ENCODE measurements around the gene HSPB2. TPM values are rescaled to one million over a fixed set of nuclear protein-coding genes. Genes with fewer than 3 reads are reported as not detected.

HSPB2 gene
- total RNA-seq, 1 donor = 2.2 TPM

DNA sequence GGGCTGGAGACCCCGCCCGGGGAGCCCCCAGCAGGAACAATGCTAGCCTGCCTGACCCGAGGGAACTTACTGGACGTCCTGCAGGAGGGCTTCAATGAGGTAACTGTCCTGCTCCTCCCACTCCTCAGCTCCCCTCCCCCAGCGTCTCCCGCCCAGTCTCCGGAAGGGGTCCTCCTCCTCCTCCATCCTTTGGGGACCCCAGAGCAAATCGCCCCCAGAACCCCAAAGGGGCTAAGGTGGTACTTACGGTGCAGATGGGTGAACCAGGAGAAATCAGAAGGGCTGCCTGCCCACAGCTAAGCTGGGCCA lies 24.9 kb downstream of the HSPB2 start:
- peak overlapping the region; percentile 88 for H3K27ac ChIP-seq (ENCODE audit: low read depth, low read length)
- TF ChIP-seq, protein P1, sequence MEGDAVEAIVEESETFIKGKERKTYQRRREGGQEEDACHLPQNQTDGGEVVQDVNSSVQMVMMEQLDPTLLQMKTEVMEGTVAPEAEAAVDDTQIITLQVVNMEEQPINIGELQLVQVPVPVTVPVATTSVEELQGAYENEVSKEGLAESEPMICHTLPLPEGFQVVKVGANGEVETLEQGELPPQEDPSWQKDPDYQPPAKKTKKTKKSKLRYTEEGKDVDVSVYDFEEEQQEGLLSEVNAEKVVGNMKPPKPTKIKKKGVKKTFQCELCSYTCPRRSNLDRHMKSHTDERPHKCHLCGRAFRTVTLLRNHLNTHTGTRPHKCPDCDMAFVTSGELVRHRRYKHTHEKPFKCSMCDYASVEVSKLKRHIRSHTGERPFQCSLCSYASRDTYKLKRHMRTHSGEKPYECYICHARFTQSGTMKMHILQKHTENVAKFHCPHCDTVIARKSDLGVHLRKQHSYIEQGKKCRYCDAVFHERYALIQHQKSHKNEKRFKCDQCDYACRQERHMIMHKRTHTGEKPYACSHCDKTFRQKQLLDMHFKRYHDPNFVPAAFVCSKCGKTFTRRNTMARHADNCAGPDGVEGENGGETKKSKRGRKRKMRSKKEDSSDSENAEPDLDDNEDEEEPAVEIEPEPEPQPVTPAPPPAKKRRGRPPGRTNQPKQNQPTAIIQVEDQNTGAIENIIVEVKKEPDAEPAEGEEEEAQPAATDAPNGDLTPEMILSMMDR (IDR thresholded peaks at IDR 0.05; ENCODE audit: extremely low read depth, low read depth, low read length) = no peak

DNA sequence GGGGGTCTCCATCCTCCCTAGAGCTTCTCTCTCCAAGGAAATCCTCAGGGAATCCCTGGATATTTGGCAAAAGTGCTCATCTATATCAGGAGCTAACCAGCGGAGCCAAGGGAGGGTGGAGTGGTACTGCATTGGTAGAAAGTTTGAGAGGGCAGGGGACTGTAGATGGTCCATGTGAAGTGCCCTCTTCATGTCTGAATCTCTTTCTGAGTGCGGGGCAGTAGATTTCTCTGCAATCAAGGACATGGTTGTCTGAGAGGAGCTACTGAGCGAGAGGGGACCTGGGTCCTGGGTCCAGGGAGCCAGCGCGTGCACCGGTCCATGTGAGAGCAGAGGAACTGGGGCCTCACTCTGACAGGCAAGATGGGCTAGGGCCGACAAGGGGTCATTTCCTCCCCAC lies 25.3 kb downstream of the HSPB2 start:
- no peaks in the 10 kb centered on the region for H3K9me3 ChIP-seq (ENCODE audit: low read depth, low read length)
- H3K27ac ChIP-seq (ENCODE audit: low read depth, low read length) = peak overlapping the region; percentile 88
- DNase-seq (ENCODE audit: insufficient read length, low spot score, missing footprints) = peak; percentile 75
- no peaks in the 10 kb centered on the region for H3K27me3 ChIP-seq (ENCODE audit: insufficient read depth, low read length)
- peaks cover 74% of the 10 kb centered on the region for H3K4me1 ChIP-seq (ENCODE audit: insufficient read depth, low read length)
- peak overlapping the region; percentile 79 for H3K4me3 ChIP-seq (ENCODE audit: insufficient read depth, low read length)
- TF ChIP-seq, protein P1 (IDR thresholded peaks at IDR 0.05; ENCODE audit: extremely low read depth, low read depth, low read length) = no peak
- peaks cover 19% of the 10 kb centered on the region for H3K79me2 ChIP-seq (ENCODE audit: insufficient read depth, low read length)
- H4K20me1 ChIP-seq (ENCODE audit: insufficient read depth, low read length) = no peaks in the 10 kb centered on the region
- H3K36me3 ChIP-seq (ENCODE audit: insufficient read depth, low read length) = no peaks in the 10 kb centered on the region
- H3K4me2 ChIP-seq (ENCODE audit: insufficient read depth, low read length) = peak overlapping the region; percentile 83
- peak overlapping the region; percentile 61 for H2AFZ ChIP-seq (ENCODE audit: low read length)

More for the DNA sequence above, 24.9 kb downstream of the HSPB2 start:
- H3K4me2 ChIP-seq (ENCODE audit: insufficient read depth, low read length) = peak overlapping the region; percentile 83
- no peak for DNase-seq (ENCODE audit: insufficient read length, low spot score, missing footprints)
- peak overlapping the region; percentile 79 for H3K4me3 ChIP-seq (ENCODE audit: insufficient read depth, low read length)
- H3K27me3 ChIP-seq (ENCODE audit: insufficient read depth, low read length) = no peaks in the 10 kb centered on the region
- H2AFZ ChIP-seq (ENCODE audit: low read length) = peak overlapping the region; percentile 61
- peaks cover 73% of the 10 kb centered on the region for H3K4me1 ChIP-seq (ENCODE audit: insufficient read depth, low read length)
- H3K9me3 ChIP-seq (ENCODE audit: low read depth, low read length) = no peaks in the 10 kb centered on the region
- H4K20me1 ChIP-seq (ENCODE audit: insufficient read depth, low read length) = no peaks in the 10 kb centered on the region
- H3K79me2 ChIP-seq (ENCODE audit: insufficient read depth, low read length) = peaks cover 19% of the 10 kb centered on the region
- no peaks in the 10 kb centered on the region for H3K36me3 ChIP-seq (ENCODE audit: insufficient read depth, low read length)

DNA sequence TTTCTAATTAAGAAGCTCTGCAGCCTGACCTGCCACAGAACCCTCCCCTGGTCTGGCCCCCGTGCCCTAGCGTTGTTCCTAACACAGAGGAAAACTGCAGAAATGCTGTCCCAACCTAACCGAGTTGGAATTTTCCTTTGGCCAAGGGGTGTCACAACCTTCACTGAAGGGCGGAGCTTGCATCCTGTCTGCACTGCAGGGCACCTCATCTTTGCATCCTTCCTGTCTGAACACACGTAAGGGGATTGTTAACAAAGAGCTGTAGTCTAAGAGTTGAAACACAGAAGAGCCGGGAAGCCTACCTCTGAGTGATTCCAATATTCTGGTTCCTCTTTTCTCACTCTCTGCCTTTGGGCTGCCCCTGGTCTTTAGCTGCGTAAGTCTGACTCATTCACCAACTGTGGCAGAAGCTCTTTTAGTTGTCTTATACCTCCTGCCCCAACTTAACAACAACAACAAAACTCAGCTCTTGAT lies 26.2 kb downstream of the HSPB2 start:
- Histone ChIP-seq H3K4me1 (ENCODE audit: insufficient read depth, low read length) (peaks cover 78% of the 10 kb centered on the region), H3K4me2 (ENCODE audit: insufficient read depth, low read length) (peak overlapping the region; percentile 83), H3K36me3 (ENCODE audit: insufficient read depth, low read length) (no peaks in the 10 kb centered on the region), H2AFZ (ENCODE audit: low read length) (peak overlapping the region; percentile 58), H3K27me3 (ENCODE audit: insufficient read depth, low read length) (no peaks in the 10 kb centered on the region), H4K20me1 (ENCODE audit: insufficient read depth, low read length) (no peaks in the 10 kb centered on the region), H3K79me2 (ENCODE audit: insufficient read depth, low read length) (peaks cover 19% of the 10 kb centered on the region), H3K4me3 (ENCODE audit: insufficient read depth, low read length) (peak overlapping the region; percentile 79), H3K9me3 (ENCODE audit: low read depth, low read length) (no peaks in the 10 kb centered on the region), H3K27ac (ENCODE audit: low read depth, low read length) (peak overlapping the region; percentile 88)
- TF ChIP-seq, protein P1 (IDR thresholded peaks at IDR 0.05; ENCODE audit: extremely low read depth, low read depth, low read length) = no peak
- DNase-seq (ENCODE audit: insufficient read length, low spot score, missing footprints) = no peak

DNA sequence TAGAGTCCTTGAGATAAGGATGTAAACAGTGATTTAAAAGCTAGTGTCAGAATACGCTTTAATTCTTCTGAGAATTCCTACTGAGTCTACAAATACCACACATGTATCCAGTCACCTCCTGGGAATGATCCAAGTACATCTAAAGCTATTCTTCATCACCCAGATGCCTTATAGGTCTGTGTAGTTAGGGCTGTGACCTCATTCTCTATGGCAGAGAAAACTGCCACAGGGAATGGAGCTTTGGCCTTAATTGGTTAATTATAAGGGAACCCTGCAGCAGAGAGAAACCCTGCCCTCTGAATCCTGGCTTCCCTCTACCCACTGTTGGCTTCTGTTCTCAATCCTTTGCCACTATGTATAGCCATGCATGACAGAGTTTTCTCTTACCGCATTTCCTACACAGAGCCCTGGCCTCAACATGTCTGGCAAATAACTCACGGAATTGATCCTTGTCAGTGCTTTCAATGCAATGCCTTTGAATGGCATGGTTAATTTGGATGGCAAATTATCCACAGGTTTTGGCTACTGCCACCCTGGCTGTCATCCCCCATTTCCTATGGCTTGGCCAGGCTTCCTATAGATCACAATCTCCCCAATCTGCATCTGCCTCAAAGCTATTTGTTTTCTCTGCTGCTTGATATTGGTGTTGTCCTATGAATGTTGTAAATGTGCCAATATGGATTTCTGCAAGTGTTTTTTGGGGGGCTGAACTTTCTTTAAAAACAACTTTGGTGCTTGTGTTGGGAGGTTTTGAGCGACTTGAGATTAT lies 27.5 kb downstream of the HSPB2 start:
- H3K27ac ChIP-seq (ENCODE audit: low read depth, low read length) = peak overlapping the region; percentile 88
- peaks cover 79% of the 10 kb centered on the region for H3K4me1 ChIP-seq (ENCODE audit: insufficient read depth, low read length)
- TF ChIP-seq, protein P1 (IDR thresholded peaks at IDR 0.05; ENCODE audit: extremely low read depth, low read depth, low read length) = no peak

More for the DNA sequence above, 27.5 kb downstream of the HSPB2 start:
- no peak overlapping the region for H3K4me3 ChIP-seq (ENCODE audit: insufficient read depth, low read length)
- H3K4me2 ChIP-seq (ENCODE audit: insufficient read depth, low read length) = peak overlapping the region; percentile 83
- H3K9me3 ChIP-seq (ENCODE audit: low read depth, low read length) = no peaks in the 10 kb centered on the region
- H2AFZ ChIP-seq (ENCODE audit: low read length) = no peak overlapping the region
- H3K79me2 ChIP-seq (ENCODE audit: insufficient read depth, low read length) = peaks cover 19% of the 10 kb centered on the region
- peak; percentile 94 for DNase-seq (ENCODE audit: insufficient read length, low spot score, missing footprints)
- no peaks in the 10 kb centered on the region for H3K27me3 ChIP-seq (ENCODE audit: insufficient read depth, low read length)
- no peaks in the 10 kb centered on the region for H3K36me3 ChIP-seq (ENCODE audit: insufficient read depth, low read length)
- no peaks in the 10 kb centered on the region for H4K20me1 ChIP-seq (ENCODE audit: insufficient read depth, low read length)
